MG63 (cell line): ENCODE results near the gene ITGB8. TPM values are rescaled to one million over a fixed set of nuclear protein-coding genes. Genes with fewer than 3 reads are reported as not detected.
A peak's percentile ranks its signal among the peaks of the same experiment; 100 is the strongest.

ENCODE experiments used
- DNase-seq: peaks from one replicate; pipeline ENCODE4 v3.0.0-alpha.2; 2020
- H3K27me3 ChIP-seq: fragments of 250-450 bp; sonication (Bioruptor Pico); 2 replicates; pipeline ENCODE4 v1.5.1; 2020; ENCODE audit warnings: mild to moderate bottlenecking, moderate library complexity
- H3K36me3 ChIP-seq: fragments of 250-450 bp; sonication (Bioruptor Pico); 2 replicates; pipeline ENCODE4 v1.5.1; 2020; ENCODE audit warnings: mild to moderate bottlenecking, moderate library complexity
- H3K4me3 ChIP-seq: fragments of 250-450 bp; sonication (Bioruptor Pico); 2 replicates; pipeline ENCODE4 v1.5.1; 2020; ENCODE audit warnings: mild to moderate bottlenecking, moderate library complexity
- H3K9me3 ChIP-seq: fragments of 250-450 bp; sonication (Bioruptor Pico); 2 replicates; pipeline ENCODE4 v1.5.1; 2020; ENCODE audit warnings: mild to moderate bottlenecking, moderate library complexity
- total RNA-seq: library from RNA; depleted of rRNA; stranded (reverse); fragments of >200 nt; shearing (Covaris generic); gene quantifications from 2 replicates; pipeline ENCODE4 v1.2.3, GENCODE V29; 2014; ENCODE audit warnings: low replicate concordance

Gene ITGB8
- total RNA-seq, 1 experiment from 2014 or later: 5.4 TPM

GRCh38 chr7:20327055-20327454 is 3.6 kb upstream of the ITGB8 start:
- Histone ChIP-seq H3K4me3 (no peak overlapping the region), H3K36me3 (no peaks in the 10 kb centered on the region), H3K9me3 (0 out of 2 replicates have a peak, but pooled peaks cover 2% of the 10 kb centered on the region), H3K27me3 (no peaks in the 10 kb centered on the region)
- no peak for DNase-seq

DNA sequence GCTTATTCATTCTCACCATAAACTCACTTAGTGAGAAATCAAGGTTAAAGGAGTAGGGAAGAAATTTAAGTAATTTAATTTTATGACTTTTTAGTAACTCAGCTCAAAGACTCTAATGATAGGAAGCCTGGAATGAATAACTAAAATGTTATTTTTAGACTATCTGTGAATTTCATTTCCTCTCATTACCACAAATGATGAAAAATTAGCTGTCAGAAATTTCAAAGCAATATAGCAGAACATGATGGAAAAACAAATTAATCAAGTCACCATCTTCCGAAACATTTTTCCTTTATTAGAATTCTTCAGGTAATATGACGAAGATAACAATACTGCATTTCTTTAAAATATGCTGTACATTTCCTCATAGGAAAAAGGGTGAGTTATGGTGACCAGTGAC is 2.7 kb upstream of the ITGB8 start:
- Histone ChIP-seq H3K27me3 (no peaks in the 10 kb centered on the region), H3K9me3 (0 out of 2 replicates have a peak, but pooled peaks cover 2% of the 10 kb centered on the region), H3K4me3 (no peak overlapping the region), H3K36me3 (no peaks in the 10 kb centered on the region)
- no peak for DNase-seq

DNA sequence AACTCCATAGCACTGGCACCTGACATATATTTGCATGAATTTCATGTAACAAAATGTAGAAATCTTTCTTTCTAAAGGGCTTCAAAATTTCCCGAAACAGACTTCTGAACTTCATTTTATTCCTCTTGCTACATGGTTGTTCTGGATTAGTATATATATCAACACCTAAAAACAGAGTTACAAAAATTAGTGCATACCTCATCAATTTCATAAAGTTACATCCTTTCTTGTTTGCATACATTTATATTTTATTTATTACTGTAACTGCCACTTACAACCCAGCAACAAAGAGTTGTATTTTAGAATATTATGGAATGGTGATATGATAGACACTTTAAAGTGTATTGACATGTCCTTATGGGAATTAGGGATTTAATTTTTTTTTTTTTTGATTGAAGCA is 2.0 kb upstream of the ITGB8 start:
- no peaks in the 10 kb centered on the region for H3K27me3 ChIP-seq
- DNase-seq: no peak
- H3K4me3 ChIP-seq: no peak overlapping the region
- no peaks in the 10 kb centered on the region for H3K36me3 ChIP-seq
- H3K9me3 ChIP-seq: 0 out of 2 replicates have a peak, but pooled peaks cover 2% of the 10 kb centered on the region

DNA sequence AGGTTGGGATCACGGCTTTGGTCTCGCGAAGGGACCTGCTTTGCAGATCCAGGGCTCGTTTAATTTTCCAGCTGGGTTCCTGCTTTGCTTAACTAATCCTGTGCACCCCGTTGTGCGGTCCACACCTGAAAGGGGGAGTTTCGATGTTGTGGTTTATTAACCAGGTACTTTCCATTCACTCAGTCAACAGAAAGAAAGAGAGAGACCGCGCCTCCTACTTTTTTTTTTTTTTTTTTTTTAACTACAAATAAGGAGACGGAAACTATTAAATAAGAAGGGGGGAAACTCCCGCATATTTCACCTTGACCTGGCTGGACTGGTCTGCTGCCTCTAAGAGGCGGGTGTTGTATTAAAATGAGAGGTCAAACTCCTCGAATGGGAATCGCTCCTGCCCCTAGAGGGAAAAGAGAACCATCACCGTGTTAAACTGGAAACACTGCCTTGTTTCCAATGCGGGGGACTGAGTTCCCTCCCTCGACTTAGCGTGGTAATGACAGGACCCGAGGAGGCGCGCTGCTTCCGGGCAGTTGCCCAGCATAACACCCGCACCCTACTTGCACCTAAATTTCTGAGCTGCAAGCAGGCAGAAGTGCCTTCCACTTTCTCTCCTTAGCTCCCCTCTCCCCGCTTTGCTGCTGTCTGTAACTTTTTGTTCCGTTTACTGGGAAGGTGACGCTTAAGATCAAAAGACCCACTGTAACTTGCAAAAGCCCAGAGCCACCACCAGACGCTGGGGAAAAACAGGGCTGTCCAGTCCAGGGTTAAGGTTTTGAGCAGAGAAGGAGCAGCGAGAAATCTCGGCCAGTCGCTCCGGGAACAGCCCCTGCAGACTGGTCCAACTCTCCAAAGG is 1.1 kb upstream of the ITGB8 start:
- Histone ChIP-seq H3K36me3 (no peaks in the 10 kb centered on the region), H3K27me3 (no peaks in the 10 kb centered on the region), H3K4me3 (peak overlapping the region; percentile 68), H3K9me3 (0 out of 2 replicates have a peak, but pooled peaks cover 2% of the 10 kb centered on the region)
- peak; percentile 72 for DNase-seq

DNA sequence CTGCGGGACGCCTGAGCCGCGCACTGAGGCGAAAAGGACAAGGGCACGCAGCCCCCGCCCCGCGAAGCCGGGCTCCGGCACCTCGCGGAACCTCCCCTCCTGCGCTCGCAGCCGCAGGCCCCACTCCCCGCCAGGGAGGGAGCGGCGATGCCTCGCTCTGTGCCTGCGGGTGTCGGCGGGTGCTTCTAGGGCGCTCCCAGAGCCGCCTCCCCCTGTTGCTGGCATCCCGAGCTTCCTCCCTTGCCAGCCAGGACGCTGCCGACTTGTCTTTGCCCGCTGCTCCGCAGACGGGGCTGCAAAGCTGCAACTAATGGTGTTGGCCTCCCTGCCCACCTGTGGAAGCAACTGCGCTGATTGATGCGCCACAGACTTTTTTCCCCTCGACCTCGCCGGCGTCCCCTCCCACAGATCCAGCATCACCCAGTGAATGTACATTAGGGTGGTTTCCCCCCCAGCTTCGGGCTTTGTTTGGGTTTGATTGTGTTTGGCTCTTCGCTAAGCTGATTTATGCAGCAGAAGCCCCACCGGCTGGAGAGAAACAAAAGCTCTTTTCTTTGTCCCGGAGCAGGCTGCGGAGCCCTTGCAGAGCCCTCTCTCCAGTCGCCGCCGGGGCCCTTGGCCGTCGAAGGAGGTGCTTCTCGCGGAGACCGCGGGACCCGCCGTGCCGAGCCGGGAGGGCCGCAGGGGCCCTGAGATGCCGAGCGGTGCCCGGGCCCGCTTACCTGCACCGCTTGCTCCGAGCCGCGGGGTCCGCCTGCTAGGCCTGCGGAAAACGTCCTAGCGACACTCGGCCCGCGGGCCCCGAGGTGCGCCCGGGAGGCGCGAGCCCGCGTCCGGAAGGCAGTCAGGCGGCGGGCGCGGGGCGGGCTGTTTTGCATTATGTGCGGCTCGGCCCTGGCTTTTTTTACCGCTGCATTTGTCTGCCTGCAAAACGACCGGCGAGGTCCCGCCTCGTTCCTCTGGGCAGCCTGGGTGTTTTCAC is 519 bp downstream of the ITGB8 start:
- no peaks in the 10 kb centered on the region for H3K9me3 ChIP-seq
- H3K36me3 ChIP-seq: peaks cover 2% of the 10 kb centered on the region; the same call in 1 of the 2 replicates
- H3K27me3 ChIP-seq: no peaks in the 10 kb centered on the region
- H3K4me3 ChIP-seq: peak overlapping the region; percentile 68
- DNase-seq: peak; percentile 75

GRCh38 chr7:20331910-20332813 is 1.5 kb downstream of the ITGB8 start:
- Histone ChIP-seq H3K27me3 (no peaks in the 10 kb centered on the region), H3K36me3 (peaks cover 5% of the 10 kb centered on the region; the same call in 1 of the 2 replicates), H3K4me3 (peak overlapping the region; percentile 68), H3K9me3 (no peaks in the 10 kb centered on the region)
- DNase-seq: no peak

DNA sequence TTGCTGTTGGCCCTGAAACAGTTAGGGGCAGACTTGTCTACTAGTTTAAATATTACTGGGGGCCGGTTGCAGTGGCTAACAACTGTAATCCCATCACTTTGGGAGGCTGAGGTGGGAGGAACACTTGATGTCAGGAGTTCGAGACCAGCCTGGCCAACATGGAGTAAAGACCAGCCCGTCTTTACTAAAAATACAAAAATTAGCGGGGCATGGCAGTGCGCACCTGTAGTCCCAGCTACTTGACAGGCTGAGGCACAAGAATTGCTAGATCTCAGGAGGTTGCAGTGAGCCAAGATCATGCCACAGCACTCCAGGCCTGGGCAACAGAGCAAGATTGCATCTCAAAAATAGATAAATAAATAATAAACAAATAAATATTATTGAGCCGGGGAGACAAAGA is 7.6 kb downstream of the ITGB8 start:
- Histone ChIP-seq H3K36me3 (peaks cover 12% of the 10 kb centered on the region), H3K4me3 (no peak overlapping the region), H3K9me3 (no peaks in the 10 kb centered on the region), H3K27me3 (no peaks in the 10 kb centered on the region)
- no peak for DNase-seq

GRCh38 chr7:20340839-20341238 is 10.1 kb downstream of the ITGB8 start:
- Histone ChIP-seq H3K4me3 (no peak overlapping the region), H3K9me3 (no peaks in the 10 kb centered on the region), H3K27me3 (no peaks in the 10 kb centered on the region), H3K36me3 (peaks cover 12% of the 10 kb centered on the region)
- no peak for DNase-seq

- H3K4me3 ChIP-seq: no peak overlapping the region
- no peaks in the 10 kb centered on the region for H3K9me3 ChIP-seq
- H3K27me3 ChIP-seq: no peaks in the 10 kb centered on the region
- peaks cover 6% of the 10 kb centered on the region; the same call in 1 of the 2 replicates for H3K36me3 ChIP-seq
- no peak for DNase-seq
These were observed 12.5 kb downstream of the ITGB8 start for GRCh38 chr7:20343205-20343604.

GRCh38 chr7:20343941-20344340 is 13.2 kb downstream of the ITGB8 start:
- H3K36me3 ChIP-seq: peaks cover 6% of the 10 kb centered on the region; the same call in 1 of the 2 replicates
- no peak for DNase-seq

DNA sequence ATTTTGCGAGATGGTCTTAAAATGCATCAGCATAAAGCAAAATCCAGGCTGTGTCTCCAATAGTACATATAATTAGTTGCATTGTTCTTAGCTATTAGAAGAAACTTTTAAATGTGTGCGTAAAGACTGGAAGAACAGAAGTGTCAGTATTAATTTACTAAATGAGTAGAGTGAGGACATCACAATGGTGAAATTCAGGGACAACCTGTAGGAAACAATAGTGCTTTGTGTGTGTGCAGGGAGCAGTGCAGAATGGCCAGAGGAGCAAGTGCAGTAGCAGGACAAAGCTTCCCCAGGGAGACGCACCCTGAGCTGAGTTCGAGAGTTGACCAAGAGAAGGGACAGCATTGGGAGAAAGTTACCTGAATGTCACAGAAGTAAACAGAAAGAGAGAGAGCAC is 13.7 kb downstream of the ITGB8 start:
- Histone ChIP-seq H3K36me3 (peaks cover 6% of the 10 kb centered on the region; the same call in 1 of the 2 replicates), H3K27me3 (no peaks in the 10 kb centered on the region), H3K9me3 (no peaks in the 10 kb centered on the region), H3K4me3 (no peak overlapping the region)
- no peak for DNase-seq

More at GRCh38 chr7:20343941-20344340, 13.2 kb downstream of the ITGB8 start:
- no peak overlapping the region for H3K4me3 ChIP-seq
- no peaks in the 10 kb centered on the region for H3K27me3 ChIP-seq
- no peaks in the 10 kb centered on the region for H3K9me3 ChIP-seq

GRCh38 chr7:20346577-20346976 is 15.9 kb downstream of the ITGB8 start:
- Histone ChIP-seq H3K9me3 (no peaks in the 10 kb centered on the region), H3K36me3 (no peaks in the 10 kb centered on the region), H3K4me3 (no peak overlapping the region), H3K27me3 (no peaks in the 10 kb centered on the region)
- no peak for DNase-seq

DNA sequence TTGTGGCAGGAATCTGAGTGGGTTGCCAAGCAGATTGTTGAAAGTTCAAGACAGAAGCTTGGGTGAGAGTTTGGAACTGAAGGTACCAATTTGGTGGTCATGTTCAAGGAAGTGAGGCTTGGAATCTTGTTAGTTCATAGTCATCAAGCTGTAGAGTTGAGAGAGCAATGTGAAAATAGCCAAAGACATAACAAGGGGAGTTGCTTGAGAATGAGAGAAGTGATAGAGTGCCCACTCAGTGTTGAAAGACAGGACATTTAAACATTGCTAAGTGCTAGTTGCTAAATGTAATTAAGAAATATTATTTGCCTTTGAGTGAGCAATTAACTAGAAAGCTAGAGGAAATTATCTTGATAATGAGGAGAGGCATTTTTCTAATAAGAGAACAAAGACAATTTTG is 17.0 kb downstream of the ITGB8 start:
- DNase-seq: no peak

GRCh38 chr7:20348125-20348807 is 17.6 kb downstream of the ITGB8 start:
- H3K27me3 ChIP-seq: no peaks in the 10 kb centered on the region
- no peaks in the 10 kb centered on the region for H3K36me3 ChIP-seq
- no peak for DNase-seq
- no peak overlapping the region for H3K4me3 ChIP-seq
- no peaks in the 10 kb centered on the region for H3K9me3 ChIP-seq

More for the DNA sequence above, 17.0 kb downstream of the ITGB8 start:
- Histone ChIP-seq H3K9me3 (no peaks in the 10 kb centered on the region), H3K36me3 (no peaks in the 10 kb centered on the region), H3K4me3 (no peak overlapping the region), H3K27me3 (no peaks in the 10 kb centered on the region)

DNA sequence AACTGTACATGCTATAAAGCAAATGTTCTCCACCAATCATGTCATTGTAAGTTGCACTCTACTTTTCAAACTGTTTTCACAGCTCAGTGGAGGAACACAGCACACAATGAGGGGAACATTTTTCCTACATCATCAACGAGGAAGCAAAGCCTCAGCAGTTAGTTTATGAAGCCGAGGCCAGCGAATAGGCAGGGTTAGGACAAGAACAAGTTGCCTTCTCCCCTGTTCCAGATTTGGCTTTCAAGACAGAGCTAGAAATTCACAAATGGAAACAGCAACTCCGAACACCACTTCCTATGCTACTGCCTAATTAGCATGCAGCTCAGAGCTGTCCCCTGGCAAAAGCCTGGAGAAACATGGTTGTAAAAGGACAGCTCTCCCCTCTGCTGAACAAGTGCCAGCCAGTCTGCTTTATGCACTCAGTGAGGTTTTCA is 19.8 kb downstream of the ITGB8 start:
- no peaks in the 10 kb centered on the region for H3K36me3 ChIP-seq
- no peak for DNase-seq
- no peaks in the 10 kb centered on the region for H3K27me3 ChIP-seq
- H3K9me3 ChIP-seq: no peaks in the 10 kb centered on the region
- H3K4me3 ChIP-seq: no peak overlapping the region
